Ovary (tissue), 3 donors: Measurements from ENCODE around the gene TCF7L1.

ENCODE experiments used
- CTCF ChIP-seq, 3 donors: fragments of 450-650 bp in 2 of 3; fragments of 200-600 bp in 1 of 3; IDR thresholded peaks; one replicate each; pipeline versions ENCODE4 v1.5.1 to v1.8.0; 2016 to 2022; ENCODE audit warnings: antibody characterized with exemption in 3 of 3, mild to moderate bottlenecking in 1 of 3
- EP300 ChIP-seq: sonication (generic); formaldehyde crosslinking; IDR thresholded peaks from one replicate; pipeline ENCODE4 v1.6.1; 2017; ENCODE audit warnings: antibody characterized with exemption
- POLR2A ChIP-seq: fragments of 450-650 bp; IDR thresholded peaks from one replicate; pipeline ENCODE4 v1.6.1; 2017; ENCODE audit warnings: antibody characterized with exemption, mild to moderate bottlenecking, moderate library complexity
- donor health status: DM: no; HTN: no; CAD: no.

DNA sequence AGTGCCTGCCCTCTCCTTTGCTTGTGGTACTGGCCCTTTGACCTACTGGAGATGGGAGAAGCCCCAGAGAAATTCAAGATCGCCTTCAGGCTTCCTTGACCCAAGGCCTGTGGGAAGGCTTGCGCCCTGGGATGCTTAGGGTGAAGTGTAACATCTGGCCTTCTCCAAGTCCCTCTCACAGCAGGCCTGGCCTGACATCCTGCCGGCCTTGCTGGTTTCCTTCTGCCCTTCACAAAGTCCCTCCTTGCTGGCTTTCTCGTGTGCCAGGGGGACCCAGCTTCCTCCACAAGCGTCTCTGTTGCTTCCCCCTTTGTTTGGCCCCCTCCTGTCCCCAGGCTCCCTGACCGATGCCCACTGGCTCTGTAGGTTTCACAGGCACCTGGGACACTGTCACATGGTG is 26.4 kb downstream of the TCF7L1 start:
- TF ChIP-seq CTCF (IDR thresholded peaks at IDR 0.05), result no peak
- no peak for TF ChIP-seq POLR2A
- TF ChIP-seq EP300, result no peak
